HFF-Myc (cell line): Measurements from ENCODE around the gene ZSCAN1.

Source experiments
- DNase-seq: peaks from one replicate; pipeline ENCODE4 v3.0.0-alpha.2; 2011; ENCODE audit warnings: low read depth; ENCODE audit errors: extremely low read depth
- H3K4me3 ChIP-seq: replicated peaks from 2 replicates; pipeline ENCODE4 v1.5.1; 2011; ENCODE audit warnings: low read depth, mild to moderate bottlenecking, control low read depth, low read length
- CTCF ChIP-seq: IDR thresholded peaks from 2 replicates; pipeline ENCODE4 v1.5.1; 2012; ENCODE audit warnings: mild to moderate bottlenecking, low read depth, low read length, control low read depth; ENCODE audit errors: missing control alignments

Gene ZSCAN1

GRCh38 chr19:58097349-58097748 is 63.5 kb downstream of the ZSCAN1 start:
- no peak for DNase-seq
- peak overlapping the region; percentile 52 for H3K4me3 ChIP-seq
- TF ChIP-seq CTCF, result no peak

GRCh38 chr19:58097781-58098681 is 64.2 kb downstream of the ZSCAN1 start, which contains the start of gene ZSCAN18:
Gene ZSCAN18, minus strand, starts transcription at chr19:58098231. Its CDS starts 7,964 bp downstream, at chr19:58090267.
- no peak for TF ChIP-seq CTCF
- peak; percentile 40 for DNase-seq
- H3K4me3 ChIP-seq, result peak within 1 kb of the TSS; percentile 52

- DNase-seq, result no peak
- peak overlapping the region; percentile 52 for H3K4me3 ChIP-seq
- TF ChIP-seq CTCF, result no peak
Measured at GRCh38 chr19:58098682-58098998, 64.8 kb downstream of the ZSCAN1 start.
